Measurements from ENCODE around the gene SIK2.

DNA sequence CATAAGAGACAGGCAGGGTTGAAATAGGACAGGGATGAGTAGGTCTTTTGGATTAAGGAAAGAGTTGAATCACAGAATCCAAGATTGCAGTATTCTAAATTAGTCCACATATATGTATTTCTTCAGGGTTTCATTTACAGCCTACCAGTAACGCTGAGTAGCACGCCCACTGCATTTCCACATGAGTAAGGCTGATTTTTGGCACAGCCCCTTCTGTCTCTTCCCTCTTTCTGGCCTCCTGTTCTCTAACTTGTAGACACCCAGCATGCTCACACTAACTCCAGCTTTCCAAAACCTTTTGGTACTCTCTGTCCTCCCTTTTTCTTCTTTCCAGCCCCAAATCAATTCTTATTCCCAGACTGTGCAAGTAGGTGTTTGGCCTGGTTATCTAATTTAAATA, 3.7 kb upstream of the SIK2 start:
- no peak for TF ChIP-seq EZH2 (IDR thresholded peaks at IDR 0.05; ENCODE audit: low read length, unreplicated experiment)
- TF ChIP-seq, protein P1, sequence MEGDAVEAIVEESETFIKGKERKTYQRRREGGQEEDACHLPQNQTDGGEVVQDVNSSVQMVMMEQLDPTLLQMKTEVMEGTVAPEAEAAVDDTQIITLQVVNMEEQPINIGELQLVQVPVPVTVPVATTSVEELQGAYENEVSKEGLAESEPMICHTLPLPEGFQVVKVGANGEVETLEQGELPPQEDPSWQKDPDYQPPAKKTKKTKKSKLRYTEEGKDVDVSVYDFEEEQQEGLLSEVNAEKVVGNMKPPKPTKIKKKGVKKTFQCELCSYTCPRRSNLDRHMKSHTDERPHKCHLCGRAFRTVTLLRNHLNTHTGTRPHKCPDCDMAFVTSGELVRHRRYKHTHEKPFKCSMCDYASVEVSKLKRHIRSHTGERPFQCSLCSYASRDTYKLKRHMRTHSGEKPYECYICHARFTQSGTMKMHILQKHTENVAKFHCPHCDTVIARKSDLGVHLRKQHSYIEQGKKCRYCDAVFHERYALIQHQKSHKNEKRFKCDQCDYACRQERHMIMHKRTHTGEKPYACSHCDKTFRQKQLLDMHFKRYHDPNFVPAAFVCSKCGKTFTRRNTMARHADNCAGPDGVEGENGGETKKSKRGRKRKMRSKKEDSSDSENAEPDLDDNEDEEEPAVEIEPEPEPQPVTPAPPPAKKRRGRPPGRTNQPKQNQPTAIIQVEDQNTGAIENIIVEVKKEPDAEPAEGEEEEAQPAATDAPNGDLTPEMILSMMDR (conservative IDR thresholded peaks at IDR 0.05; ENCODE audit: low read depth, low read length) = no peak

All from PC-3 (cell line).